EH (cell line): ENCODE results near the gene SLFN14.
A peak's percentile ranks its signal among the peaks of the same experiment; 100 is the strongest.
"Not testable (repeated sequence)": the region's sequence is repeated elsewhere in the genome, so short reads cannot be mapped to it uniquely, and the experiment has no call there.

Experiments used
- DNase-seq: peaks from one replicate; pipeline ENCODE4 v3.0.0-alpha.2; 2015; ENCODE audit warnings: low read depth

Gene SLFN14

DNA sequence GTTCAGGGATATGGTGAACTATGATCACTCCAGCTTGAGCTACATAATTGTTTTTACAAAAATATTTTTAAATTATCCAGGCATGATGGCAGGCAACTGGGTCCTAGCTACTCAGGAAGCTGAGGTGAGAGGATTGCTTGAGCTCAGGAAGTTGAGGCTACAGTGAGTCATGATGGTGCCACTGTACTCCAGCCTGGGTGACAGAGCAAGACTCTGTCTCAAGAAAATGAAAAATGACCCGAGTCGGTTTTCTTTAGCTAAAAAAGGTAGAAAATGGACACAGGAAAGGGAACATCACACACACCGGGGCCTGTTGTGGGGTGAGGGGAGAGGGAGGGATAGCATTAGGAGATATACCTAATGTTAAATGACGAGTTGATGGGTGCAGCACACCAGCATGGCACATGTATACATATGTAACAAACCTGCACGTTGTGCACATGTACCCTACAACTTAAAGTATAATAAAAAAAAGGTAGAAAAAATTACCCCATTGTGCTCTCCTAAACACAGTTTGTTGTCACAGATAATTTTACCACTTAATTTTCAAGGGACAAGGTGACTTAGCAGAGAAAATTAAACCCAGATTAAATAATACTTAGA, 38.9 kb downstream of the SLFN14 start:
- not testable (repeated sequence) for DNase-seq

DNA sequence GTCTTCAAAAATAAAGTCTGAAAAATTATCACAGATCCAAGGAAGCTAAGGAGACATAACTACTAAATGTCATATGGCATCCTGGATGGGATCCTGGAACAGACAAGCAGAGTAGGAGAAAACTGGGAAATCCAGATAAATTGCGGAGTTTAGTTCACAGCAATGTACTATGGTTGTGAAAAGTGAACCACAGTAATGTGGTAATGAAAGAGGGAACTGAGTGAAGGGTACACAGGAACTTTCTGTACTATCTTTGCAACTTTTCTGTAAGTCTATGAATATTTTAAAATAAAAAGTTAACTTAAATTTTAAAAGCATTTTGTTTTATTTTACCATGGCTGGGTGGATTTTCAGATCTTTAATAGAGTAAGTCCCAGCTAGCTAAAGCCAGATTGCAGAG, 39.5 kb downstream of the SLFN14 start:
- no peak for DNase-seq

DNA sequence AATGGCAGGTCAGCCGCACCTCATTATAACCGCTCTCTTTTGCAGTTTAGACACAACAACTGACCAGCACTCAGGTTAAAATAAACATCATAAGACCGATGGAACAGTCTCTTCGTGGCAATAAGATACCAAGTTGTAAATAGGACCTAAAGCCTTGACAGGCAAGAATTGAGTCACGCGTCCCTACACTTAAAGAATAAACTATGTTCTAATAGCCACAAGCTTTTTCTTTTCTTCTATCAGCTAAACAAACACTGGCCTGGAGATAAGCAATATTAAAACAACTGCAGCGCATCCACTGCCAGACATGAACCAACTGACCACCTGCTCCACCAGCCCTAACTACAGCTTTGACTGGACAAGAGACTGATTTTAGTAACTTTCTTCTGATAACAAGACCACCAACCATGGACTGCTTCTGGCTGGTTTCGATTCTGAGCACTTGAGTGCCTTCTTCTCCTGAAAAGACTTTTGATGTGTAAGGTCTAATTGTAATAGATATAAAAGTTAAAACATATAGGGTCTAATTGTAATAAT, 40.6 kb downstream of the SLFN14 start:
- no peak for DNase-seq

DNA sequence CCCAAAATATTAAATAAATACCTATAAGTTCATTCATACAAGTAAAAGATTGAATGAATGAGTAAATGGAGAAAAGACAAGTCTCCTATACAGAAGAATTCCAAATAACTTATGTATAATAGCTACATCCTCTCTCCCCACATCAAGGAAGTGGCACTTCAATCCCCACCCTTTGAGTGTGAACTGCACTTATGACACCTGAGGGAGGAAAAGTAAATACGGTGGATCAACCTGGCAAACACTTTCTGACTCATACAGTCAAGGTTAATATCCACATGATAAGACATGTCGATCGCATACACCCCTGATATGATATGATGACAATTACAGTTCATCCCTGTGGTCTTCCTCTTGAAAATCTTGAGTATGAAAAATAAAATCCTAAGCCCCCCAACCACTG, 41.2 kb downstream of the SLFN14 start:
- no peak for DNase-seq

DNA sequence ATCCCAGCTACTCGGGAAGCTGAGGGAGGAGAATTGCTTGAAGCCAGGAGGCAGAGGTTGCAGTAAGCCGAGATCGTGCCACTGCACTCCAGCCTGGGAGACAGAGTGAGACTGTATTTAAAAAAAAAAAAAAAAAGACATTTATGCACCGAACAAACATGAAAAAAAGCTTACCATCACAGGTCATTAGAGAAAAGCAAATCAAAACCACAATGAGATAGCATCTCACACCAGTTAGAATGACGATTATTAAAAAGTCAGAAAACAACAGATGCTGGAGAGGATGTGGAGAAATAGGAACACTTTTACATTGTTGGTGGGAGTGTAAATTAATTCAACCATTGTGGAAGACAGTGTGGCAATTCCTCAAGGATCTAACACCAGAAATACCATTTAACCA, 42.2 kb downstream of the SLFN14 start:
- not testable (repeated sequence) for DNase-seq

DNA sequence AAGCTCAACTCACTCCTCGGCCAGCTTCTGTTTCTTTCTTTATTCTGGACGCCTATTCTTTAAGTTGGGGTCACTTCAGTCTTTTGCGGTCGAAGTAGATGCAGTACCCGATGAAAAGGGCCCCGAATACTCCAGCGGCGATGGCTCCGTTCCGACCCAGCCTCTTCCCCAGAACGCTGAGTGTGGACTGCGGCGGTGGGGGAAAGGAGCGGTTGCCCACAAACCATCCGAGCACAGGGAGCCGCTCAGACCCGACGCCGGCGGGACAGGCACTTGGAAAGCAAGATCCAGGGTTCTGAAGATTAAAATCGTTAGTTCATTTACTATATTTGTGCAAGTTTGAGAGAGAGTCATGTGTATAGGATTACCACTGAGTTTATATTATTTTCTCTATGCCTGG, 45.6 kb downstream of the SLFN14 start:
- no peak for DNase-seq

DNA sequence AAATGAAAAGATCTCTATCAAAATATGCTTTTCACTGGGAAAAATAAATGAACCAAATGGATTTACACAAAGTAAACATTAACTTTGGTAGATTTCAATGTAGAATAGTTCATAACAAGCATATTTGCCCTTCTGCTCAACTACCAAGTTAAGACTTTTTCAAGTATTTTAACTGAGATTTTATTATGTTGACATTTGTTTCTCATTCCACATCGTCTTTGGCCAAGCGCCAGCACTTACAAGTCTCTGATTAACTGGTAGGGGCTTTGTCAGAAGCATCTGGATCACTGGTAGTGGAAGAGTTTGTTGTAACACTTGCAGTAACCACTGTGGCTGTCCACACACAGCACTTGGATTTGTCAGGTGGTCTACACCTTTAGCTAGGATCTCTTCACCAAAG, 46.1 kb downstream of the SLFN14 start:
- DNase-seq: peak; percentile 20
